Right lobe of liver (tissue), 6 donors: ENCODE results near the gene TRRAP. TPM values are rescaled to one million over a fixed set of nuclear protein-coding genes. Genes with fewer than 3 reads are reported as not detected.

Experiments used
- ATAC-seq, 4 donors: fragments of 200-7000 bp; cut with Tn5 transposase; one replicate each; pipeline ENCODE4 v1.9.1; 2020; ENCODE audit warnings: mild to moderate bottlenecking in 4 of 4, moderate library complexity in 4 of 4
- DNase-seq, 3 donors: peaks; one replicate each; pipeline ENCODE4 v3.0.0-alpha.2; 2020
- H3K27ac ChIP-seq, 3 donors: fragments of 200-600 bp; one replicate each; pipeline ENCODE4 v1.8.0; 2022
- H3K27me3 ChIP-seq, 2 donors: fragments of 200-600 bp; one replicate each; pipeline ENCODE4 v1.8.0; 2022
- H3K36me3 ChIP-seq, 4 donors: fragments of 200-600 bp; sonication (generic) in 1 of 4; one replicate each; pipeline versions ENCODE4 v1.5.1 to v1.8.0; 2017 to 2022; ENCODE audit warnings: control low read depth in 1 of 4
- H3K4me1 ChIP-seq, 4 donors: fragments of 200-600 bp; sonication (generic) in 1 of 4; one replicate each; pipeline versions ENCODE4 v1.5.1 to v1.8.0; 2017 to 2022; ENCODE audit warnings: control low read depth in 1 of 4
- H3K4me3 ChIP-seq, 3 donors: fragments of 200-600 bp; one replicate each; pipeline ENCODE4 v1.8.0; 2022
- H3K9me3 ChIP-seq, 4 donors: fragments of 200-600 bp; sonication (generic) in 1 of 4; one replicate each; pipeline versions ENCODE4 v1.5.1 to v1.8.0; 2017 to 2022; ENCODE audit warnings: control low read depth in 1 of 4
- CTCF ChIP-seq, 4 donors: fragments of 200-600 bp in 3 of 4; fragments of 450-650 bp in 1 of 4; IDR thresholded peaks; one replicate each; pipeline versions ENCODE4 v1.5.1 to v1.8.0; 2016 to 2022; ENCODE audit warnings: antibody characterized with exemption in 4 of 4, mild to moderate bottlenecking in 2 of 4
- POLR2A ChIP-seq: fragments of 450-650 bp; IDR thresholded peaks from one replicate; pipeline ENCODE4 v1.6.1; 2017; ENCODE audit warnings: antibody characterized with exemption, mild to moderate bottlenecking
- WGBS: methylation state at CpG from one replicate; pipeline ENCODE4 v1.1.6; 2018; ENCODE audit warnings: low coverage, low lambda C conversion rate; ENCODE audit not compliant: insufficient coverage; ENCODE audit errors: missing lambda C conversion rate; 5-methylcytosine and 5-hydroxymethylcytosine counted together
- intact Hi-C, 2 donors: fragments of 100-400 bp; cut with DNase I; formaldehyde crosslinking; loops; one replicate each; pipeline versions ENCODE4 v1.11.2 to v1.14.1; 2022
- total RNA-seq, 6 experiments: library from RNA; depleted of rRNA in 2 of 6; stranded (reverse); fragments of >200 nt in 2 of 6; fragmentation: NEBNext Ultra II Directional in 3 of 6; extraction: Animal tissue kit (Norgen Biotek cat#: 25700) in 3 of 6; gene quantifications; one replicate each; pipeline versions ENCODE4 v1.1.0 to v1.2.4, GENCODE V29; 2016 to 2023
- donor health status: DM: no; HTN: yes; CAD: no.
- donor health status: DM: no; HTN: no; CAD: no.
- donor health status: DM: no; HTN: no; CAD: no.
- donor health status: DM: no; HTN: yes; CAD: no.
- donor health status: DM: no; HTN: yes; CAD: no.

TRRAP gene
- total RNA-seq, 6 experiments from 2014 or later = 16.1 to 20.5 (median 18.6) TPM

DNA sequence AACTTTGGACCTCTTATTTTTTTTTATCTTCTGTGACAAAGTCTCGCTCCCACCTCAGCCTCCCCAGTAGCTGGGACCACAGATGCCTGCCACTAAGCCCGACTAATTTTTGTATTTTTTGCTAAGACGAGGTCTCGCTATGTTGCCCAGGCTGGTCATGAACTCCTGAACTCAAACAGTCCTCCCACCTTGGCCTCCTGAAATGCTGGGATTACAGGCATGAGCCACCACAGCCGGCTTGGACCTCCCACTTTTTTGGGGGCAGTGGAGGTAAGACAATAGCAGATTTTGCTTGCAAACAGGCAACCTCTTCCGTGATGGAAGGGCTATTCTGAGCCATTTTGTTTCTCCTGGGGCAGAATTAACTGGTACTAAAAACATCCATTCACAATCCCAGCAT, 1.2 kb upstream of the TRRAP start:
- no peak for ATAC-seq
- WGBS = 89% methylated on average over 4 of the region's 6 CpGs
- Histone ChIP-seq H3K4me1 (peaks cover 0 to 8% (median 3%) of the 10 kb centered on the region in 4 donors), H3K4me3 (no peak overlapping the region), H3K27me3 (no peaks in the 10 kb centered on the region), H3K27ac (no peak overlapping the region), H3K9me3 (no peaks in the 10 kb centered on the region), H3K36me3 (peaks cover 0 to 13% (median 0%) of the 10 kb centered on the region in 4 donors)
- TF ChIP-seq CTCF (IDR thresholded peaks at IDR 0.05) (no peak), POLR2A (no peak)
- intact Hi-C loops = no loop called here
- no peak for DNase-seq

DNA sequence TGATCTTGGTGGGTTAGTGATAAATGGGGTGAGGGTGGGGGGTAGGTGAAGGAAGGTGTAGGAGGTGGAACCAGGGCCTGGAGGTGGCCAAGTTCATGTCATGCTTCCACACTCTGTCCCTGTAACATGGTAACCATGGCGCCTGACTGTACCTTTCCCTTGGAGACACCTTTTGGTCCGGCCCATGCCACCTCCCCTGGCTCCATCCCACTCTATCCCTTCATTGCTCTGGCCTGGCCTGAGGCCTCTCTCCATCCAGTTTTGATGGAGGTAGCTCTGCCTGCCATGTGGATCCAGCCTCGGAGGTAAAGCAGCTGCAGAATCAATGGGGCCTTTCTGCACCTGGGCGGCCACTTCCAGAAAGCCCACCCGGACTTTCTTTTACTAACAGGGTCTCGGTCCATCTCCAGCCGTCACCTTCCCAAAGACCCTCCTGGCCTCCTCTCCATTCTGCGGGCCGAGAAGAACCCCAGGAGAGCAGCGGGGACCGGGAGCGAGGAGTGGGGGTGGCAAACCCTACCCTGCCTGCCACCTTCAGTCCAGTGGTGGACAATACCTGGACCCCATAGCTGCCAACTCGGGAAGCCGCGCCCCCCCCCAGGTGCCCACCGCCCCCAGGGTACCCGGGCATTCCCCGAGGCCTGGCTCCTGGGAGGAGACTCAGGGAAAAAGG, 504 bp upstream of the TRRAP start:
- TF ChIP-seq POLR2A = no peak
- TF ChIP-seq CTCF (IDR thresholded peaks at IDR 0.05) = no peak
- peak overlapping the region; percentile 89 to 96 (median 95) for H3K27ac ChIP-seq
- DNase-seq (no peak), ATAC-seq (peak in 2 of 4 donors; percentile 1 to 8)
- H3K27me3 ChIP-seq = no peaks in the 10 kb centered on the region
- 47% methylated on average over 10 of the region's 18 CpGs for WGBS
- peak overlapping the region; percentile 97 to 100 (median 99) for H3K4me3 ChIP-seq
- H3K4me1 ChIP-seq = peaks cover 0 to 8% (median 3%) of the 10 kb centered on the region in 4 donors
- H3K9me3 ChIP-seq = no peaks in the 10 kb centered on the region
- intact Hi-C loops = no loop called here
- peaks cover 0 to 20% (median 2%) of the 10 kb centered on the region in 4 donors for H3K36me3 ChIP-seq

DNA sequence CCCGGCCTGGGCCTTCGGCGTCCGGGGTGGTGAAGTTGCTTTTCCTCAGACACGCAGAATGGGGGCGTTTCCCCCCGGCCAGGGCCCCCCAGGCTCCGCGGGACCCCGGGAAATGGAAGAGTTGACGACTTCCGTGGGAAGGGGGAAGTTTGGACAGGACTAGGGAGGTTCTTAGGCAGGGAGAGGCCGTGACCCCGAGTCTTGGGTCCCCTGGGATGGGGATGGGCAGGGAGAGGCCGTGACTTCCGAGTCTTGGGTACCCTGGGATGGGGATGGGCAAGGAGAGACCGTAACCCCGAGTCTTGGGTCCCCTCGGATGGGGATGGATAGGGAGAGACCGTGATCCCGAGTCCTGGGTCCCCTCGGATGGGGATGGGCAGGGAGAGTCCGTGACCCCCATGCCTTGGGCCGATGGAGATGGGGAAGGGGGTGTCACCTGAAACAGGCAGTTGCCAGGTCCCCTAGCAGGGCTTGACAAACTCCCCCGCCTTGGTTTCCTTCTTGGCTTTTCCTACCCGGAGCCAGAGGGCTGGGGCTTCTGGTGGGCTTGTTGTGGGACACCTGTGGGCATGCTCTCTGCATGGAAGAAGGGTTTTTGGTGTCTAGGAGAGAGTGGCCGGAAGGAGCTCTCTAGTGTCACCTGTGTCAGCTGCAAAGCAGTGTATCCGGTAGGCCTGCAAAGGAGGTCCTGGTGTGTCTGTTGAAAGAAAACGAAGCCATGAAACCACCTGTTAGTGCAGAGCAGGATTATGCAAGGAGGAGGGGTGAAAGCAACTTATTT, 1.1 kb downstream of the TRRAP start:
- TF ChIP-seq POLR2A (peak; percentile 15), CTCF (IDR thresholded peaks at IDR 0.05) (no peak)
- intact Hi-C loops = no loop called here
- Histone ChIP-seq H3K27me3 (no peaks in the 10 kb centered on the region), H3K36me3 (peaks cover 0 to 34% (median 6%) of the 10 kb centered on the region in 4 donors), H3K9me3 (no peaks in the 10 kb centered on the region), H3K27ac (peak overlapping the region; percentile 89 to 96 (median 95)), H3K4me3 (peak overlapping the region; percentile 97 to 100 (median 99)), H3K4me1 (peaks cover 0 to 8% (median 3%) of the 10 kb centered on the region in 4 donors)
- DNase-seq (peak; percentile 36 to 62 (median 61)), ATAC-seq (peak; percentile 70 to 75 (median 74))
- 0% methylated on average over 7 of the region's 29 CpGs for WGBS

- Histone ChIP-seq H3K9me3 (no peaks in the 10 kb centered on the region), H3K4me3 (peak overlapping the region; percentile 97 to 100 (median 99)), H3K36me3 (peaks cover 0 to 39% (median 8%) of the 10 kb centered on the region in 4 donors), H3K27me3 (no peaks in the 10 kb centered on the region), H3K4me1 (peaks cover 0 to 8% (median 3%) of the 10 kb centered on the region in 4 donors), H3K27ac (peak overlapping the region in 2 of 3 donors; percentile 21 to 95)
- WGBS = 23% methylated on average over 7 of the region's 9 CpGs
- no peak for DNase-seq
- TF ChIP-seq POLR2A (no peak), CTCF (IDR thresholded peaks at IDR 0.05) (no peak)
- intact Hi-C loops = no loop called here
- no peak for ATAC-seq
These were observed 1.6 kb downstream of the TRRAP start for GRCh38 chr7:98879979-98880315.
